Peyer's patch (tissue), 4 donors: ENCODE measurements around the gene UBE2H. TPM values are rescaled to one million over a fixed set of nuclear protein-coding genes. Genes with fewer than 3 reads are reported as not detected.
"Not testable (repeated sequence)": the region's sequence is repeated elsewhere in the genome, so short reads cannot be mapped to it uniquely, and the experiment has no call there.

Experiments
- DNase-seq, 3 donors: peaks; one replicate each; pipeline ENCODE4 v3.0.0-alpha.2; 2017 to 2019
- H3K27ac ChIP-seq, 4 donors: fragments of 200-600 bp; sonication (generic); one replicate each; pipeline ENCODE4 v1.5.1; 2016 to 2019
- H3K27me3 ChIP-seq, 2 donors: fragments of 200-600 bp; sonication (generic); one replicate each; pipeline ENCODE4 v1.5.1; 2019
- H3K36me3 ChIP-seq, 3 donors: fragments of 200-600 bp; sonication (generic); one replicate each; pipeline ENCODE4 v1.5.1; 2016 to 2019
- H3K4me1 ChIP-seq, 4 donors: fragments of 200-600 bp; sonication (generic); one replicate each; pipeline ENCODE4 v1.5.1; 2016 to 2019
- H3K4me3 ChIP-seq, 4 donors: fragments of 200-600 bp; sonication (generic); 1 replicate in 3 of 4; 2 replicates in 1 of 4; pipeline ENCODE4 v1.5.1; 2016 to 2019; ENCODE audit warnings: mild to moderate bottlenecking in 1 of 4
- H3K9me3 ChIP-seq, 4 donors: fragments of 200-600 bp; sonication (generic); one replicate each; pipeline ENCODE4 v1.5.1; 2016 to 2019; ENCODE audit warnings: mild to moderate bottlenecking in 1 of 4
- POLR2A ChIP-seq, 2 donors: fragments of 450-650 bp; IDR thresholded peaks; one replicate each; pipeline ENCODE4 v1.5.1; 2017; ENCODE audit warnings: antibody characterized with exemption in 2 of 2, mild to moderate bottlenecking in 2 of 2, moderate library complexity in 2 of 2
- total RNA-seq, 4 donors: library from RNA; depleted of rRNA; stranded (reverse); fragments of >200 nt; gene quantifications; one replicate each; pipeline ENCODE4 v1.1.0, GENCODE V29; 2016
- TF ChIP-seq, protein P1 (sequence below), 6 experiments: fragments of 450-650 bp in 4 of 6; fragments of 200-600 bp in 2 of 6; sonication (generic) in 1 of 6; IDR thresholded peaks; one replicate each; pipeline ENCODE4 v1.5.1; 2017 to 2019; ENCODE audit warnings: antibody characterized with exemption in 6 of 6, mild to moderate bottlenecking in 3 of 6, moderate library complexity in 1 of 6

Gene UBE2H
- total RNA-seq, 4 donors from 2014 or later, result 33.5 to 59.4 (median 51.4) TPM

- TF ChIP-seq POLR2A (IDR thresholded peaks at IDR 0.05), result no peak
- TF ChIP-seq, protein P1, sequence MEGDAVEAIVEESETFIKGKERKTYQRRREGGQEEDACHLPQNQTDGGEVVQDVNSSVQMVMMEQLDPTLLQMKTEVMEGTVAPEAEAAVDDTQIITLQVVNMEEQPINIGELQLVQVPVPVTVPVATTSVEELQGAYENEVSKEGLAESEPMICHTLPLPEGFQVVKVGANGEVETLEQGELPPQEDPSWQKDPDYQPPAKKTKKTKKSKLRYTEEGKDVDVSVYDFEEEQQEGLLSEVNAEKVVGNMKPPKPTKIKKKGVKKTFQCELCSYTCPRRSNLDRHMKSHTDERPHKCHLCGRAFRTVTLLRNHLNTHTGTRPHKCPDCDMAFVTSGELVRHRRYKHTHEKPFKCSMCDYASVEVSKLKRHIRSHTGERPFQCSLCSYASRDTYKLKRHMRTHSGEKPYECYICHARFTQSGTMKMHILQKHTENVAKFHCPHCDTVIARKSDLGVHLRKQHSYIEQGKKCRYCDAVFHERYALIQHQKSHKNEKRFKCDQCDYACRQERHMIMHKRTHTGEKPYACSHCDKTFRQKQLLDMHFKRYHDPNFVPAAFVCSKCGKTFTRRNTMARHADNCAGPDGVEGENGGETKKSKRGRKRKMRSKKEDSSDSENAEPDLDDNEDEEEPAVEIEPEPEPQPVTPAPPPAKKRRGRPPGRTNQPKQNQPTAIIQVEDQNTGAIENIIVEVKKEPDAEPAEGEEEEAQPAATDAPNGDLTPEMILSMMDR (IDR thresholded peaks at IDR 0.05), result no peak
- no peak overlapping the region for H3K4me3 ChIP-seq
- DNase-seq, result no peak
- H3K9me3 ChIP-seq, result no peaks in the 10 kb centered on the region
- no peaks in the 10 kb centered on the region for H3K27me3 ChIP-seq
- H3K36me3 ChIP-seq, result no peaks in the 10 kb centered on the region
- no peak overlapping the region for H3K27ac ChIP-seq
- peaks cover 0 to 6% (median 0%) of the 10 kb centered on the region in 4 donors for H3K4me1 ChIP-seq
These were observed 17.2 kb upstream of the UBE2H start for GRCh38 chr7:129969881-129970446.

DNA sequence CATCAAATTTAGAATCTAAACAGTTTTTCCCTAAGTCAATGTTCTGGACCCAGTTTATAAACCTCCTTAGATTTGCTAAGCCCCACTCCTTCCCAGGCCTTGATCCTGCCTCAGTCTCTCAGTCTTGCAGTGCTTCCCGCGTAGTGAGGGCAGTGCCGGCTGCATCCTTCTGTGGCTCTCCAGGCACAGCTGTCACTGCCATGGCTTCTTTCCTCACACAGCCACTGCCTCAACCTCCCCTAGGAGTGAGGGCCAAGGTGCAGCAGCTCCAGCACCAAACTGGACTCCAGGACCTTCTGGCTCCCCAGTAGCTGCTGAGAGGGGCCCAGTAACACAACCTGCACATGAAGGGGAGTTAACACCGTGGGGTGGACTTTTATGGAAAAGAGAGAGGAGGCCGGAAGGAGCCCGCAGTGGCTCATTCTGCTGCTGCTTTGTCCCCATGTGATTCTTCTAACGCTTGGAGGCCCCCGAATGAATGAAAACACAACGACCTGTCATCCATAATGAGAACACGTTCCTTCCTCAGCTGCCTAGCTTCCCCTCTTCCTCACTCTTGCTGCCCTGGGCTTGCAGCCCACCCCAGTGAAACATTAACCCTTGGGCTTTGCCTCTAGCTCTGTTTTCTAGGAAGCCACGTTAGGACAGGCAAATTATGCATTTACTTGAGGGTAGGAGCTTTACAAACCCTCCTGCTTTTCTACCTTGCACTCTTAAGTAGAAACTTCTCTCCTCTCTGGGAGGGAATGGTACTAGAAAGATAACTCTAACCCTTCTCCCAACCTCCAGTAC, 16.0 kb upstream of the UBE2H start:
- DNase-seq, result no peak
- no peak overlapping the region for H3K4me3 ChIP-seq
- H3K27me3 ChIP-seq, result no peaks in the 10 kb centered on the region
- no peaks in the 10 kb centered on the region for H3K36me3 ChIP-seq
- TF ChIP-seq POLR2A (IDR thresholded peaks at IDR 0.05), result no peak
- TF ChIP-seq, protein P1 (IDR thresholded peaks at IDR 0.05), result no peak
- no peaks in the 10 kb centered on the region for H3K9me3 ChIP-seq
- H3K27ac ChIP-seq, result no peak overlapping the region
- peaks cover 0 to 6% (median 0%) of the 10 kb centered on the region in 4 donors for H3K4me1 ChIP-seq

DNA sequence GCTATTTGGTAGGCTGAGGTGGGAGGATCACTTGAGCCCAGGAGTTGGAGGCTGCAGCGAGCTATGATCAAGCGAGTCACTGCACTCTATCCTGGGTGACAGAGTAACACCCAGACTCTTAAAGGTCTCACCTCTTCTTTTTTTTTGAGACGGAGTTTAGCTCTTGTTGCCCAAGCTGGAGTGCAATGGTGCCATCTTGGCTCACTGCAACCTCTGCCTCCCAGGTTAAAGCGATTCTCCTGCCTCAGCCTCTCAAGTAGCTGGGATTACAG, 7.4 kb upstream of the UBE2H start:
- not testable (repeated sequence) for DNase-seq, H3K27me3 ChIP-seq, H3K9me3 ChIP-seq

GRCh38 chr7:129959471-129960203, 6.9 kb upstream of the UBE2H start:
- peak in 1 of 3 donors; percentile 34 for DNase-seq
- H3K27me3 ChIP-seq, result no peaks in the 10 kb centered on the region
- no peak for TF ChIP-seq POLR2A (IDR thresholded peaks at IDR 0.05)
- TF ChIP-seq, protein P1 (IDR thresholded peaks at IDR 0.05), result no peak
- H3K27ac ChIP-seq, result peak overlapping the region in 1 of 4 donors; percentile 70
- H3K36me3 ChIP-seq, result no peaks in the 10 kb centered on the region
- H3K4me1 ChIP-seq, result no peaks in the 10 kb centered on the region
- H3K9me3 ChIP-seq, result no peaks in the 10 kb centered on the region
- no peak overlapping the region for H3K4me3 ChIP-seq

More for the DNA sequence above, 7.4 kb upstream of the UBE2H start:
- not testable (repeated sequence) for H3K4me3 ChIP-seq, H3K4me1 ChIP-seq, H3K36me3 ChIP-seq, H3K27ac ChIP-seq

DNA sequence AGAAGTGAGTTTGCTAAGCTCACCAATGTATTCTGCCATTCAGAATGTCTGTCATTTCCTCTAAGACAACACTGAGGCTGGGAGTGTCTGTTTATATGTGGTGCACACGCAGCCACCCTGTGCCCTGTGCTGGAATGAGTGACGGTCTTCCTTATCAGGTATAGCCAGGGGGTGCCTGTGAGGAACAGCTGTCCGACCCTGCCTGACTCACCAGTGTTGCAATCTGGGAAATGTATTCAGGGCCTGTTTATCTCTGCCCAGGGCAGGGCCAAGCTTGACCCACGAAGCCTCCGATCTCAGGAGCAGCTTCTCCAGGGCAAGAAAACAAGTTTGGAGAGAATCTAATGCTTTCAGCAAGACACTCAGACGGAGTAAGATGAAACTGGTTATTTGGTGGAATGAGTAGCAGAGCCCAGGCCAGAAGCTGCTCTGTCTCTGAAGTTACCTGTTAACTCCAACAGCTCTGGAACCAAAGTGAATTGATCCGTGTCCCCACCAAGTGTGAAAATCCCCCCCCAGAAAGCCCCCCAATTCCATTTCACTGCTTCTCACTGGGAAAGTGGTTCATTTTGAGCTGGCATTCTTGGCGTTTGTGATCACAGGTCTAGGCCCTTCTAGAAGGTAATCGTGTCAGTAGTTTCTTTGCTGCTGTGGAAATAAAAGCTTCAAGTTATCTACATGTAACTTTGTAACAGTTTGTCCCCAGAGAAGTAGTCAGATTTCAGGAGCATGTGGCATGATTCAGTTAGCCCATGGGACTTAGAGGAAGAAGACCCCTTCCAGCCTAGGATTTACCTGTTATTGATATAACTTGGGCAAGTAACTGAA, 6.1 kb upstream of the UBE2H start:
- DNase-seq, result peak in 2 of 3 donors; percentile 80 to 89
- no peaks in the 10 kb centered on the region for H3K36me3 ChIP-seq
- H3K27ac ChIP-seq, result peak overlapping the region in 2 of 4 donors; percentile 63 to 70
- H3K9me3 ChIP-seq, result no peaks in the 10 kb centered on the region
- TF ChIP-seq POLR2A (IDR thresholded peaks at IDR 0.05), result peak in 1 of 2 donors; percentile 54
- TF ChIP-seq, protein P1 (IDR thresholded peaks at IDR 0.05), result no peak
- H3K4me3 ChIP-seq, result no peak overlapping the region
- no peaks in the 10 kb centered on the region for H3K27me3 ChIP-seq
- no peaks in the 10 kb centered on the region for H3K4me1 ChIP-seq
